ENCODE results near the gene MAN1A2.
"Not testable (repeated sequence)": the region's sequence is repeated elsewhere in the genome, so short reads cannot be mapped to it uniquely, and the experiment has no call there.

MAN1A2 gene

GRCh38 chr1:117436513-117436912 lies 69.3 kb downstream of the MAN1A2 start:
- Histone ChIP-seq H3K27ac (ENCODE audit: low read depth, low read length, severe bottlenecking) (no peak overlapping the region), H3K9me3 (ENCODE audit: control insufficient read depth, low read length) (no peaks in the 10 kb centered on the region), H3K4me1 (ENCODE audit: control insufficient read depth, insufficient read depth, low read length, poor library complexity, severe bottlenecking) (no peaks in the 10 kb centered on the region), H3K4me3 (ENCODE audit: extremely low read depth, insufficient read depth, low read length, poor library complexity, severe bottlenecking) (no peak overlapping the region), H3K36me3 (ENCODE audit: control insufficient read depth, insufficient read depth, low read length) (no peaks in the 10 kb centered on the region)
- no CpG with 5 or more reads among the region's 1 CpG for WGBS, 2 experiments (ENCODE audit: insufficient coverage in 2 of 2)

DNA sequence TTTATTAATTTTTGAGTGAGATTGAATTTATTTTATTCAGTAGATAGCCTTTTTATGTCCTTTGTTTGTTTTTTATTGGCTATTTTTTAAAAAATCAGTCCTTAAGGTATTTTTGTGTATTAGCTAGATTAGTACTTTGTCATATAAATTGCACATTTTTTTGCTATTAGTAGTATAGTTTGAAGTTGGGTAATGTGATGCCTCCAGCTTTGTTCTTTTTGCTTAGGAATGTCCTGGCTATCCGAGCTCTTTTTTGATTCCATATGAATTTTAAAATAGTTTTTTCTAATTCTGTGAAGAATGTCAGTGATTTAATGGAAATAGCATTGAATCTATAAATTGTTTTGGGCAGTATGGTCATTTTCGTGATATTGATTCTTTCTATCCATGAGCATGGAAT lies 80.4 kb downstream of the MAN1A2 start:
- 92 to 100% methylated on average over 1 to 2 of the region's 2 CpGs for WGBS, 2 experiments (ENCODE audit: insufficient coverage in 2 of 2)

GRCh38 chr1:117452216-117452615 lies 85.0 kb downstream of the MAN1A2 start:
- Histone ChIP-seq H3K4me3 (ENCODE audit: extremely low read depth, insufficient read depth, low read length, poor library complexity, severe bottlenecking) (no peak overlapping the region), H3K4me1 (ENCODE audit: control insufficient read depth, insufficient read depth, low read length, poor library complexity, severe bottlenecking) (no peaks in the 10 kb centered on the region), H3K27ac (ENCODE audit: low read depth, low read length, severe bottlenecking) (no peak overlapping the region), H3K9me3 (ENCODE audit: control insufficient read depth, low read length) (no peaks in the 10 kb centered on the region), H3K36me3 (ENCODE audit: control insufficient read depth, insufficient read depth, low read length) (peaks cover 6% of the 10 kb centered on the region)
- WGBS, 2 experiments (ENCODE audit: insufficient coverage in 2 of 2): 97% methylated on average over 3 of the region's 3 CpGs

More for the DNA sequence above, 80.4 kb downstream of the MAN1A2 start:
- Histone ChIP-seq H3K36me3 (ENCODE audit: control insufficient read depth, insufficient read depth, low read length) (peaks cover 4% of the 10 kb centered on the region), H3K4me3 (ENCODE audit: extremely low read depth, insufficient read depth, low read length, poor library complexity, severe bottlenecking) (no peak overlapping the region), H3K9me3 (ENCODE audit: control insufficient read depth, low read length) (peaks cover 3% of the 10 kb centered on the region), H3K27ac (ENCODE audit: low read depth, low read length, severe bottlenecking) (no peak overlapping the region), H3K4me1 (ENCODE audit: control insufficient read depth, insufficient read depth, low read length, poor library complexity, severe bottlenecking) (no peaks in the 10 kb centered on the region)

- H3K9me3 ChIP-seq (ENCODE audit: control insufficient read depth, low read length): no peaks in the 10 kb centered on the region
- peaks cover 6% of the 10 kb centered on the region for H3K36me3 ChIP-seq (ENCODE audit: control insufficient read depth, insufficient read depth, low read length)
- H3K27ac ChIP-seq (ENCODE audit: low read depth, low read length, severe bottlenecking): no peak overlapping the region
- WGBS, 2 experiments (ENCODE audit: insufficient coverage in 2 of 2): no CpG with 5 or more reads among the region's 2 CpGs
- H3K4me3 ChIP-seq (ENCODE audit: extremely low read depth, insufficient read depth, low read length, poor library complexity, severe bottlenecking): no peak overlapping the region
- H3K4me1 ChIP-seq (ENCODE audit: control insufficient read depth, insufficient read depth, low read length, poor library complexity, severe bottlenecking): no peaks in the 10 kb centered on the region
Measured at GRCh38 chr1:117453958-117454357, 86.7 kb downstream of the MAN1A2 start.

DNA sequence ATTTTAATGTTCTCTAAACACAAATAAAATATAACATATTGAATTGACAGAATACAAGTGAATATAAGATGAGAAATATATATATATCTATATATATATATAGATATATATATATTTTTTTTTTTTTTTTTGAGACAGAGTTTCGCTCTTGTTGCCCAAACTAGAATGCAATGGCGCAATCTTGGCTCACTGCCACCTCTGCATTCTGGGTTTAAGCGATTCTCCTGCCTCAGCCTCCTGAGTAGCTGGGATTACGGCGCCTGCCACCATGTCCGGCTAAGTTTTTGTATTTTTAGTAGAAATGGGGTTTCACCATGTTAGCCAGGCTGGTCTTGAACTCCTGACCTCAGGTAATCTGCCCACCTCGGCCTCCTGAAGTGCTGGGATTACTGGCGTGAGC lies 91.2 kb downstream of the MAN1A2 start:
- H3K36me3 ChIP-seq (ENCODE audit: control insufficient read depth, insufficient read depth, low read length); H3K9me3 ChIP-seq (ENCODE audit: control insufficient read depth, low read length); H3K4me1 ChIP-seq (ENCODE audit: control insufficient read depth, insufficient read depth, low read length, poor library complexity, severe bottlenecking); H3K27ac ChIP-seq (ENCODE audit: low read depth, low read length, severe bottlenecking); H3K4me3 ChIP-seq (ENCODE audit: extremely low read depth, insufficient read depth, low read length, poor library complexity, severe bottlenecking): not testable (repeated sequence)
- WGBS, 2 experiments (ENCODE audit: insufficient coverage in 2 of 2): 100% methylated on average over 2 to 4 of the region's 8 CpGs

DNA sequence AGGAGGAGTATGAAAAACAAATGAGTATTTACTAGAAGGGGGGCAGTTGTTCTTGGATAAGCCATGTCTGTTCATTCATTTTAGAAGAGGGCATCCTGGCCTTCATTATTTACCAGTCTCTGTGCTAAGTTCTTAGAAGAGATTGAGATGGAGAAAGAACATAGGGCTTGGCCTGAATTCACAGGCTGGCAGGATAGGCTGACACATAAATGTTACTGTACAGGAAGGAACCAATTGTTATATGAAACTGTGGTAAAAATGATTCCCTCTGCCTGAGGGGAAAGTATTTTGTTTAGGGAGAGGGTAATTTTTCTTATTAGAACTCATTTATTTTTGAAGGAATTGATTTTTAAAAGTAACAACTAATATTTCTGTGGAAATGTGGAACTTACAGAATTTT lies 99.5 kb downstream of the MAN1A2 start:
- Histone ChIP-seq H3K4me1 (ENCODE audit: control insufficient read depth, insufficient read depth, low read length, poor library complexity, severe bottlenecking) (no peaks in the 10 kb centered on the region), H3K36me3 (ENCODE audit: control insufficient read depth, insufficient read depth, low read length) (no peaks in the 10 kb centered on the region), H3K4me3 (ENCODE audit: extremely low read depth, insufficient read depth, low read length, poor library complexity, severe bottlenecking) (no peak overlapping the region), H3K27ac (ENCODE audit: low read depth, low read length, severe bottlenecking) (no peak overlapping the region), H3K9me3 (ENCODE audit: control insufficient read depth, low read length) (no peaks in the 10 kb centered on the region)

DNA sequence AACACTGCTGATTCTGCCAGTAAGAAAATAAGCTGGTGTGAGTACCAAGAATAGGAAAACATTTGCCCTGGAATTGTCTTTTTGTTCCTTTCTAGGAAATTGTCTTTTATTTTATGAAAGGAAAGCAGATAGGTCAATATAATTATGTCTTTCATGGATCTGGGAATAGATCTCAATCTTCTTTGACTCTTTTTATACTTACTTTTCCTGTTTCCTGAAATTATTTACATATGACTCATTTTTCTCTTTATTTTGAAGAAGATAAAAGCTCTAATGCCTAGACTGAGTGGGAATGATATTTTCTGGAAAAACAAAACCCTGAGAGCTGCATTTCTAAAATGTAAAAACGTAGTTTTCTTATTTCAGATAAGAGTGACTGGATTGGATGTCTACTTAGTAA lies 100.1 kb downstream of the MAN1A2 start:
- Histone ChIP-seq H3K4me1 (ENCODE audit: control insufficient read depth, insufficient read depth, low read length, poor library complexity, severe bottlenecking) (no peaks in the 10 kb centered on the region), H3K9me3 (ENCODE audit: control insufficient read depth, low read length) (no peaks in the 10 kb centered on the region), H3K27ac (ENCODE audit: low read depth, low read length, severe bottlenecking) (no peak overlapping the region), H3K36me3 (ENCODE audit: control insufficient read depth, insufficient read depth, low read length) (no peaks in the 10 kb centered on the region), H3K4me3 (ENCODE audit: extremely low read depth, insufficient read depth, low read length, poor library complexity, severe bottlenecking) (no peak overlapping the region)
- WGBS, 2 experiments (ENCODE audit: insufficient coverage in 2 of 2): no CpG with 5 or more reads among the region's 1 CpG

GRCh38 chr1:117473063-117473462 lies 105.8 kb downstream of the MAN1A2 start:
- Histone ChIP-seq H3K27ac (ENCODE audit: low read depth, low read length, severe bottlenecking) (no peak overlapping the region), H3K36me3 (ENCODE audit: control insufficient read depth, insufficient read depth, low read length) (no peaks in the 10 kb centered on the region), H3K9me3 (ENCODE audit: control insufficient read depth, low read length) (no peaks in the 10 kb centered on the region), H3K4me1 (ENCODE audit: control insufficient read depth, insufficient read depth, low read length, poor library complexity, severe bottlenecking) (no peaks in the 10 kb centered on the region), H3K4me3 (ENCODE audit: extremely low read depth, insufficient read depth, low read length, poor library complexity, severe bottlenecking) (no peak overlapping the region)

- 100% methylated on average over 2 of the region's 2 CpGs; no CpG with 5 or more reads in 1 of the 2 experiments for WGBS, 2 experiments (ENCODE audit: insufficient coverage in 2 of 2)
- H3K27ac ChIP-seq (ENCODE audit: low read depth, low read length, severe bottlenecking); H3K4me3 ChIP-seq (ENCODE audit: extremely low read depth, insufficient read depth, low read length, poor library complexity, severe bottlenecking): not testable (repeated sequence)
Measured at GRCh38 chr1:117475495-117475894, 108.2 kb downstream of the MAN1A2 start.

GRCh38 chr1:117479086-117479485 lies 111.8 kb downstream of the MAN1A2 start:
- Histone ChIP-seq H3K4me3 (ENCODE audit: extremely low read depth, insufficient read depth, low read length, poor library complexity, severe bottlenecking) (no peak overlapping the region), H3K9me3 (ENCODE audit: control insufficient read depth, low read length) (no peaks in the 10 kb centered on the region), H3K4me1 (ENCODE audit: control insufficient read depth, insufficient read depth, low read length, poor library complexity, severe bottlenecking) (no peaks in the 10 kb centered on the region), H3K36me3 (ENCODE audit: control insufficient read depth, insufficient read depth, low read length) (no peaks in the 10 kb centered on the region), H3K27ac (ENCODE audit: low read depth, low read length, severe bottlenecking) (no peak overlapping the region)

More at GRCh38 chr1:117475495-117475894, 108.2 kb downstream of the MAN1A2 start:
- H3K36me3 ChIP-seq (ENCODE audit: control insufficient read depth, insufficient read depth, low read length); H3K9me3 ChIP-seq (ENCODE audit: control insufficient read depth, low read length); H3K4me1 ChIP-seq (ENCODE audit: control insufficient read depth, insufficient read depth, low read length, poor library complexity, severe bottlenecking): not testable (repeated sequence)

DNA sequence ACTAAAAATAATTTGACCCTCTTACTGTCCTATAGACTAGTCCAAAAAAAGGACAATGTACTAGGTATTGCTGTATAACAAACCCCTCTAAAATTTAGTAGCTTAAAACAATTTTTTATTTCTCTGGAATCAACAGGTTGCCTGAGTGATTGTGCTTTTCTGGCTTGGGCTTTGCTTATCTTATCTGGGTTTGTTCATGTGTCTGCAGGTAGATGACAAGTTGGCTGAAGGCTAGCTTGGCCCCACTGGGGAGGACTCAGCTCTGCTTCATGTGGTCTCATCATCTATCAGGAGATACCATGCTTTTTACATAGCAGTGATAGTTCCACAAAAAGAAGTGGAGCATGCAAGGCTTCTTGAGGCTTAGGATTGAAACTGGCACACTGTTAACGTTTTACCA lies 114.2 kb downstream of the MAN1A2 start:
- 100% methylated on average over 1 of the region's 1 CpG; no CpG with 5 or more reads in 1 of the 2 experiments for WGBS, 2 experiments (ENCODE audit: insufficient coverage in 2 of 2)
- H3K27ac ChIP-seq (ENCODE audit: low read depth, low read length, severe bottlenecking): no peak overlapping the region

DNA sequence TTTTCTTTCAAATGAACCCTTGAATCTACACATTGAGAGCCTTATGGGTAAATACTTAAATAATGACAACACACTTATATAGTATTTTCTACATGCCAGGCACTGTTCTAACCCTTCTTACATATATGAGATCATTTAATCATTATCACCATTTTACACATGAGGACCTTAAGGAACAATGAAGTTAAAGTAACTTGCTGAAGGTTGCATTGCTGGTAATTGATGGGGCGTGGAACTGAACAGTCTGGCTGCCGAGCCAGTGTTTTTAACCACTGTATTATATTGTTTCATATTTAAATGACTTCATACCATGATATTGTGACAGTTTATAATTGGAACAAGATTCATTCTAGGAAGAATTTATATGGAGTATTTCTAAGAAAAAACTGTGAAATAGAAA lies 126.7 kb downstream of the MAN1A2 start:
- no CpG with 5 or more reads among the region's 2 CpGs for WGBS, 2 experiments (ENCODE audit: insufficient coverage in 2 of 2)
- no peak overlapping the region for H3K27ac ChIP-seq (ENCODE audit: low read depth, low read length, severe bottlenecking)

More for the DNA sequence above, 114.2 kb downstream of the MAN1A2 start:
- Histone ChIP-seq H3K4me1 (ENCODE audit: control insufficient read depth, insufficient read depth, low read length, poor library complexity, severe bottlenecking) (no peaks in the 10 kb centered on the region), H3K9me3 (ENCODE audit: control insufficient read depth, low read length) (no peaks in the 10 kb centered on the region), H3K36me3 (ENCODE audit: control insufficient read depth, insufficient read depth, low read length) (no peaks in the 10 kb centered on the region), H3K4me3 (ENCODE audit: extremely low read depth, insufficient read depth, low read length, poor library complexity, severe bottlenecking) (no peak overlapping the region)

More for the DNA sequence above, 126.7 kb downstream of the MAN1A2 start:
- Histone ChIP-seq H3K4me3 (ENCODE audit: extremely low read depth, insufficient read depth, low read length, poor library complexity, severe bottlenecking) (no peak overlapping the region), H3K9me3 (ENCODE audit: control insufficient read depth, low read length) (no peaks in the 10 kb centered on the region), H3K4me1 (ENCODE audit: control insufficient read depth, insufficient read depth, low read length, poor library complexity, severe bottlenecking) (no peaks in the 10 kb centered on the region), H3K36me3 (ENCODE audit: control insufficient read depth, insufficient read depth, low read length) (no peaks in the 10 kb centered on the region)
